Cortex of kidney (tissue), 1 donor: Measurements from ENCODE around the gene PNPLA5.

ENCODE experiments used
- DNase-seq: peaks from one replicate; lab custom pipeline; 2025; lab: John Stamatoyannopoulos, UW

PNPLA5 gene

DNA sequence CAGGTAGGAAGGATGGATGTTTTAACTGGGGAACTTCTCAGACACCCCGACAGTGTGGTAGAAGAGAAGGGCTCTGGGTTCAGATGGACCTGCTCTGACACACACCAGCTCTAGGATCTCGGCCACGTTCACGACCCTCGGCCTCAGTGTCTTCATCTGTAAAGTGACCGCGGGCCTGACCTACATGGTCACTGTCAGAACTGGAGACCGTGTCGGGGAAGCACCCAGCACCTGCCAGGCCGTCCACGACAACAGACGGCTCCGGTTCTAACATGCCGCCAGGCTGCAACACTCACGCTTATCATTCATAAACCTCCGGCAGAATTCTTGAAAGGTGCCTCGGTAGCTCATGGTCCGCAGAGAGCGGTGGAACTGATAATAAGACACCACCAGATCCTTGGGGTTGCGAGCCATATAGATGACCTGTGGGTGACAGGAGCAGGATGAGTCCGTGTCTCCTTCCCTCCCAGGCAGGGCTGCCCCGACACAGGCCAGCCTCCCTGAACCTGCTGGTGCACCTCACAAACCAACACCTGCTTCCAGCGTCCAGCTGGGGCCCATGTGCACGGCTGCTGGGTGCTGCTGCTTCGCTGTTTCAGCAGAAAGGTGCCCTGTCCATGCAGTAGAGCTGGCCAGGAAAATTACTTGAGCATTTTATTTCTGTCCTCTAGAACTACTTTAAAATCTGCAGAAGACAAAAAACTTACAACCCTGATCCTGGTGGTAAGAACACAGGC, 53.1 kb downstream of the PNPLA5 start:
- no peak for DNase-seq

GRCh38 chr22:43838161-43838560, 53.7 kb downstream of the PNPLA5 start:
- DNase-seq: no peak

DNA sequence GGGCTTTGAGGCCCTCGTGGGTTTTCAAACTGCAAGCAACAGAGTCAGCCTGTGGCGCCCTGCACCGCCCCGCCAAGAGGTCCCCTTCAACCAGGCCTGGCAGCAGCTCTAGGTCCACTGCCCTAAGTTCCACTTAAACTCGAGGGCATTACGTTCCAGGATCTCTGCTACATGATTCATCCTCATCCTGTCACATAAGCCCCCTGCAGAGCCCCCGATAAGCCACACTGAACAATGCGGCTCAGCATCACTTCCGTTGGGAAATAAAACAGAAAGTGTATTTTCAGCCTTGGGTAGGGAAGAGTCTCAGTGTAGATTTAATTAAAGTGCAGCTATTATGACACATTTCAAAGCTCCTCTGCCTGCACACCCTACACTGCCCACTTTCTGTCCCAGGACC, 54.1 kb downstream of the PNPLA5 start:
- DNase-seq: no peak

GRCh38 chr22:43835736-43836135, 56.1 kb downstream of the PNPLA5 start:
- DNase-seq: no peak

DNA sequence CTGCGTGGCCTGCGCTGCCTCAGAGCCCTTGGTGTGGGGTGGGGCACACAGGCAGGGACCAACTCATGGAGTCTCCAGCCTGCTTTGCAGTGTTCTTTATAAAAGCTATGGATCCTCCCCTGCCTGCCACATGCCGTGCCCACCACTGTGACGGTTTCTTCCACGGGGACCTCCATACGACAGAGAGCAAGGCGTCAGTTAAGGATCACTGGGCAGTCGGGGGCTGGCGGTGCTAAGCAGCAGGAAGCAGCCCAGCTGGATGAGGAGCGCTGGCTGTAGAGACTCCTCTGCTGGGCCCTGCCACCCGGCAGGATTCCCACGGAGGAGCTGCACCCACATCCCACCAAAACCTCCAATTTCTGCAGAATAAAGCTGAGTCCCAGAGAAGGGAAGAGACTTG, 56.6 kb downstream of the PNPLA5 start:
- no peak for DNase-seq

DNA sequence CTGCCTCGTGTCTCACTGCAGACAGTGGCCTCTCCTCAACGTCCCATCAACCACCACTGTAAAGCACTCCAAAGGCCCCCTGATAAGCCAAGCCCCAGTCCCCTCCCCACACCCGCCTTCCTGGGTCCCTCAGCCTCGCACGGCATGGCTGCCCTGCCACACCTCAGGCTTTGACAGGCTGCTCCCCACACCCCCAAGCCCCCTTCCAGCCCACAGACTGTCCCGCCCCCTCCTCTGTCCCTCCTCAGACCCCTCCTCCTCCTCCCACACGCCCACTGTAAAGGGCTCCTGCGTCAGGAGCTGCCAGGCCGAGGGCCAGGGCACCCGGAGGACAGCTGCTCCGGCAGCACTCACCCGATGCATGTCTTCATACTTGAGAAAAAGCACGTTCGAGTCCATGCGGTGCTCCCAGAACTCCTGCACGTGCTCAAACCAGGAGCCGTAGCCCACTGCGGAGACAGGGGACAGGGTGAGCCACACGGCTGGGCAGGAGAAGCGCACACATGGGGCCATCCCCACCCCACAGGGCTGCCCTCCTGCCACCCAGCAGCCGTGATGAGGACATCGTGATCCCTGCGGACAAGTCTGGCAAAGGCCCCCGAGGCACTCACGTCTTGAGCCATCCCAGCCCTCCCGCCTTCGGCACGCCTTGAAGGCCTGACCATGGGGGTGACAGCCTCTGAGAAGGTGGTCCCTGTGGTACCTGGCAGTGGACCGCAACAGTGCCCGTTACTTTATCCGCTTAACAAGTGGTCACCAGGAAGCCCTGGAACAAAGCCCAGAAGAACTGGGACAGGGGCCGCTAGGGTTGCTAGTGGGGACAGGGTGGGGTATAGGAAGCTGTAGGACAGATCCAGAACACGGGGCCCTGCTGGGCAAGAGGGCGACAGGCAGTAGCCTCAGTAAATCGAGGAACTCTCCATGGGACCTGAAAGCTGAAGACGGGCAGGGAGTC, 58.2 kb downstream of the PNPLA5 start:
- no peak for DNase-seq

DNA sequence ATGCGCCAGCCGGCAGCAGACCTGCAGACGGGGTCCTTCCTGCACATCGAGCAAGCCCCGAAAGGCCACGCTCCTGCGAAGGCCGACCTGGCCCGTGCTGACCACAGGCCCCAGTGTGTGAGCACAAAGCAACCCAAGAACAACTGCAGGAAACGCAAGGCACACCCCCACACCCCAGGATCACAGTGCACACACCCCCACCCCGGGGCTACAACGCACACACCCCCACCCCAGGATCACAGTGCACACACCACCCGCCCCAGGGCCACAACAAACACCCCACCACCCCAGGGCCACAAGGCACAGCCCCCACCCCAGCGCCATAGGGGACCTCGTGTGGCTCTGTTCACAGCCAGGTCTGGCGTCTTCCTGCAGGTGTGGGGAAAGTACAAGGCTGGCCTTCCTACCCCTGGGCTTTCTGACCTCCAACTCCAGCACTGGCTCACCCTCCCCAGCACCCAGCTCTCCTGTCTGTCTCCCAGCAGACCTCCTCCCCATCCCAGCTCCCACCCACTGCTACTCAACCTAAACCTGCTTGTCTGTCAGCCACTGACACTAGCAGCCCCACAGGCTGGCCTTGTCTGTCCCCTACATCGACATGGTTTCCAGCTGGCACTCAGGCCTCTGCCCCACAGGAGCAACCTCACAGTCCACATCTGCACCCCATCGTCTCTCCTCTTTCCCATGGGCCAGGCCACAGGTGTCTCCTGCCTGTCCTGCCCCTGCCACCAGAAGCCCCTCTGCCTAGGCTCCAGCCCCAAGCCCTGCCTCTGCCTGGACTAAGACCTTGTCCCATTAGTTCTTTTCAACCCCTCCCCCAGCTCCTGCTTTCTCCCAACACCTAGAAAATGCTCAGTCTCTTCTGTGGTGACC, 59.2 kb downstream of the PNPLA5 start:
- DNase-seq: no peak

GRCh38 chr22:43831561-43832392, 60.0 kb downstream of the PNPLA5 start:
- DNase-seq: no peak

DNA sequence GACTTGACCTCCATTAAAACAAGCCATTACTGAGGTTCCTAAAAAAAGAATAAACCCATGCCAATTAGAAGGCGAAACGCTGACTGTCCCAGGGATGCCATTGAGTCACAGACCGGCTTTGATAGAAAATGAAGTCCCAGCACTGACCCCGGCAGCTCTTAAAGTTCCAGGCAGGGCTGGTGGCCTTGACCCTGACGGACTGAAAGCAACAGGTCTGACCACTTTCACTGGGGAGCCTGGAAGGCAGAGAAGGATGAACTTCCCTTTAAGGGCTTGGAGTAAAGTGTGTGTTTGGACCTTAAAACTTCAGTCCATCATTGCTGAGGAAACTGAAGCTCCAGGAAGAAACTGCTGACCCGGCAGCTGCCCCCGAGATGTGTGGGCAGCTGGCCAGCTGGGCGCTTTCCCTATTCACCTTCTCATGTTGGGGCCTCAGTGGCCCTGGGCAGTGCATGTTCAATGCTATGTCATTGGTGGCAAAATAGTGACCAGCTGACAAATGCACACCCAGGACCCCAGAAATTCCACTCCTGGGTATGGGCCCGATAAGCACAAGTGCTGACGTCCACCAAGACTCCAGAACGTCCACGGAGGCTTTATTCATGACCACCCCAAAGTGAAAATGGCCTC, 60.8 kb downstream of the PNPLA5 start:
- no peak for DNase-seq

DNA sequence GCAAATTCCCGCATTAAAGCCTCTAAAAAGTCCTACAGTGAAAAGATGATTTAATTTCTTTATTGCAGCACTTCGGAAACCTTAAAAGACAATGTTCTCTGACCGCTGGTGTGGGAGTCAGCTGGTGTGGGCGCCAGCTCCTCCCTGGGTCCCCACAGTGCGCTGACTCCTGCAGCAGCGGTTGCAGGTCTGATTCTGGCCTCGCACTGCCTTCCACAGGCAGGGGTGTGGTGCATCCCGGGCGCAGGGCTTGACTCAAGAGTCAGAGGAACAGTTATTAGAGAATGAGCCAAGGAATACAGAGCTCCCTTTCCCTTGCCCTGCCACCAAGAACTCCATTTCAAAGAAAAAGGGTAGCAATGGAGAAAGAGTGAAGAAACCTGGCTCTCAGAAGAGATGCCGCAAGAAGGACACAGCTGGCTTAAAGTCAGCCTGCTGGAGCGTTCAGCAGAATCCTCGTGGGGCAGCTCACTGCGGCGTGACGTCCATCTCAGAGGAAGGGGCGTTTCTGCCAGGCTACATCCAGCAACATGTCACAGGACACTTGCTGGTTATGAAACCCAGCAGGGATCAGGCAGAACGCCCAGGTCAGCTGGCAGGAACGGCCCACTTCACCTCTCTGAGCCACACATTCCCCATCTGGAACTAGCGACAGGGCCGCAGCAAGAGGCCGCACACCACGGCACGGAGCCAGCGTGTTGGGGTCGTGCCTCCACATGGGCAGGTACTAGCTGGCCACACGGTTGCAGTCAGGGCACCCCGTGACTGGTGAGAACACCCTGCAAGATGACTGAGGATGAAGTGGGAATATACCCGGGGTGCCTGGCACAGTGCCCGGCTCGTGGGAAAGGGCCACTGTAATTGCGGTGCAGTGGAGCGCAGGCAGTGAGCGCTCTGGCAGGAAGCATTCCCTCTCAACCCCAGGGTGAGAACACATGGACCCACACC, 61.6 kb downstream of the PNPLA5 start:
- no peak for DNase-seq
